NCI-H510A treated with DMSO at 0.1 percent for 48 hours (cell line): ENCODE data around the gene E4F1.
A peak's percentile ranks its signal among the peaks of the same experiment; 100 is the strongest.
"Not testable (repeated sequence)": the region's sequence is repeated elsewhere in the genome, so short reads cannot be mapped to it uniquely, and the experiment has no call there.

Source experiments
- DNase-seq: peaks from one replicate; lab custom pipeline; 2025; lab: John Stamatoyannopoulos, UW

Gene E4F1

DNA sequence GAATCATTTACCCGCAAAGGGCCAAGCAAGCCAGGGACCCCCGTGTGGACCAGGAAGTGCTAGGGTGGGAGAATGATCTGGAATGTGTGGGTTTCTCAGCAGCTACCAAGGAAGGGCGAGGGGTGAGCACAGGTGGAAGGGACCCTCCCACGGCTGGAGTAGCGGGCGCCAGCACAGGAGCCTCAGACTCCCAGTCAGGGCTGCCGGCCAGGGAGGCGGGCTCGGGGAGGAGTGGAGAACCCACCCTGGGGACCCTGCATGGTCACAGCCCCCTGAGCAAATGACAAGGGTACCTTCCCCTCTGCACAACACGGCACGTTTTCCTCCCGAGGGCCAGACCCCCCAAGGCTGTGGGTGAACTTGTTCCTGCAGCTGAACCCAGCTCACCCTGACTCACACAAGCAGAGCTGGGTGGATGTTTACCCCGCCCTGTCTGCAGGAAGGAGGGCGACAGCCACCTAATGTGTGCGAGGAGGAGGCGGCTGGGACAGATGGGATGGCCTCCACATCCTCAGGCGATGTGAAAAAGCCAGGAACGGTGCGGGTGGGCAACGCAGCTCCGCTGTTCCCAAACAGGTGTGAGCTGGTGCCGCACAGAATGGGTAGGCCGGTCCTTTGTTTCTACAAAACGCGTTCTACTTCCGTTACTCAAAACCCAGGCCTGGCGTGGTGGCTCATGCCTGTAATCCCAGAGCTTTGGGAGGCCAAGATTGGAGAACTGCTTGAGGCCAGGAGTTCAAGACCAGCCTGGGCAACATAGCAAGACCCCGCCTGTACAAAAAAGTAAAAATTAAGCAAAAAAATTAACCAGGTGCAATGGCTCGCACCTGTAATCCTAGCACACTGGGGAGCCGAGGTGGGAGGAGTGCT lies 21.8 kb downstream of the E4F1 start:
- DNase-seq, result no peak

DNA sequence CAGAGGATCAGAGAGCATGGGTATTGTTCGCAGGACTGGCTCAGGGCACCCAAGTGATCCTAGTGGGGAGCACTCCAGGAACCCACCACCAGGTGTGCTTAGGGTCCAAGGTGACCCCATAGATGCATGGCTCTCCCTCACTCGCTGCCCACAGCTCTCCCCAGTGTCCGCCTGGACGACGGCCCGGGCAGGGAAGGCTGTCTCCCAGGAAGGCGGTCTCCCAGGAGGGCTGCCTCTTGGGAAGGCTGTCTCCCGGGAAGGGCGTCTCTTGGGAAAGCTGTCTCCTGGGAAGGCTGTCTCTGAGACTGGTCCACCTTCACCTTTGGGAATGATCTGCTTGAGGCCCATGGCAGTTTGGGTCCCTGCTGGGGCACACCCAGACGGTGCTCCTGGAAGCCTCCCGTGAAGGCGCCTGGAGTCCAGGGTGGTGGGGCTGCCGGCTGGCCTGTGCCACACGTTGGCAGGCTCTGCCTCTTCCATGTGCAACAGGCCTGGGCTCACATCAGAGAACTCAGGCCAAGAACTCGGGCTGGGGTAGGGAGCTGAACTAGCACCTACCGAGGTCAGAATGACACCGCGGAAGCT lies 23.0 kb downstream of the E4F1 start:
- DNase-seq, result no peak

DNA sequence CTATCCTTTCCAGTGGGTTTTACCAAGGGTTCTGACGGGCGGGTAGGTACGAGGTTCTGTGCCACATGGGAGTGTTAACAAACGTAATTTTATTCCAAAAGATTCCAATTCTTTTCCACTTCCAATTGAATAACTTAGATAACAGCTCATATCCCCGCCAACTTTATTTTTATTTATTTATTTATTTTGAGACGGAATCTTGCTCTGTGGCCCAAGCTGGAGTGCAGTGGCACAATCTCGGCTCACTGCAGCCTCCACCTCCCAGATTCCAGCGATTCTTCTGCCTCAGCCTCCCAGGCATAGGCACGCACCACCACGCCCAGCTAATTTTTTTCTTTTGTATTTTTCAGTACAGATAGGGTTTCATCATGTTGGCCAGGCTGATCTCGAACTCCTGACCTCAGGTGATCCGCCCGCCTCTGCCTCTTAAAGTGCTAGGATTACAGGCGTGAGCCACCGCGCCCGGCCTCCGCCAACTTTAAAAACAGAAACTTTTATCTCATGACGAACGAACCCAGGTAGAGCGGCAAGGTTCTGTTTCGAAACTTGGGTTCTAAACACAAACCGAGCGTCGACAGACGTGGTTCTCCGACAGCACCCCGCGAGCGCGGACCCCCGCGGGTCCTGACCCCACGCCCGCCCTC lies 27.4 kb downstream of the E4F1 start:
- DNase-seq, result peak; percentile 28

DNA sequence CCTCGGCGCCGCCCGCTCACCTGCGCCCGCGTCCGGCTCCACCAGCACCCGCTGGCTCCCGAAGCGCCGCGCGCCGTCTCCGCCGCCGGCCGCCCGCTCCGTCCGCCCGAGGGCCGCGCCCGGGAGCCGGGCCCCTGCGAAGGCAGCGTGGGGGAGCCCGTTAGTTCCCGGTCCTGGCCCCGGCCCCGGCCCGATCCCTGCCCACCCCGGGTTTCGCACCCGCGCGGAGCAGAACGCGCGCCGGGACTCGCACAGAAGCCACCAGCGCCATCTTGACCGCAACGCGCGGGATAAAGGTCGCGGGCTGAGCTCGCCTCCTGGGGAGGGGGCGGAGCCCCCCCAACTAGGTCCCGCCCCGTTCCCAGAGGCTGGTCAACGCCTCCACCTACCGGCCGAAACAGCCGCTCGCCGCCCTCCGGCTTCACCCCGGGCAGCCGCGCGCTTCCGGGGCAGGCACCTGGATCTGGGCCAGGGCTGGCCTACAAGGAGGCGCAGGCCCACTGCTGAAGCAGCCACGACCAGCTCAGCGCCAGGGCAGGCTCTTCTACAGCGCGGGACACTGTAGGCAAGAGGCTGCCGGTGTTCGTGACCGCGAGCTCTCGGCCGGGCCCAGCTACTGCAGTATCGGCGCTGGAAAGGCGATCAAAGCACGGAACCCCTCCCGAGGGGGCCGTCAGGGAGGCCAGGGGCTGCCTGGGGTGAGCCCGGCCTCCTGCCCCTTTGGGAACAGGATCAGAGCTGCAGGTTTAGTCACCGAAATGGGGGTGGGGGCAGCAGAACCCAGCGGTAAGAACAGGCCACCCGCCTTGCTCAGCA lies 28.1 kb downstream of the E4F1 start, which contains the start of gene ECI1:
Gene ECI1, minus strand, starts transcription at position 292 of the 816 bp plus-strand sequence. Its CDS starts 21 bp downstream, at position 271.
- peak; percentile 83 for DNase-seq

DNA sequence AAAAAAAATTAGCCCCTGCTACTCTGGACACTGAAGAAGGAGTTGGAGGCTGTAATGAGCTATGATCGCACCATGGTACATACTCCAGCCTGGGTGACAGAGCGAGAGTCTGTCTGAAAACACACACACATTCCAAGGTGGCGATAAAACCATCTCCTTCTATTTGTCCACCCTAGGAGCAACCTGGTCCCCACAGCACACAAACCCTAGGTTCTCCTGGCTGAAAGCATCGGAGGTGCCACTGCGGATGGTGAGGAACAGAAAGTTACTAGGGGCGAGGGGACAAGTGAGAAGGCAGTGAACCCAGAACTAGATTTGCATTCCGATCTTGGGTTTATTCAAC lies 29.4 kb downstream of the E4F1 start:
- DNase-seq, result no peak

DNA sequence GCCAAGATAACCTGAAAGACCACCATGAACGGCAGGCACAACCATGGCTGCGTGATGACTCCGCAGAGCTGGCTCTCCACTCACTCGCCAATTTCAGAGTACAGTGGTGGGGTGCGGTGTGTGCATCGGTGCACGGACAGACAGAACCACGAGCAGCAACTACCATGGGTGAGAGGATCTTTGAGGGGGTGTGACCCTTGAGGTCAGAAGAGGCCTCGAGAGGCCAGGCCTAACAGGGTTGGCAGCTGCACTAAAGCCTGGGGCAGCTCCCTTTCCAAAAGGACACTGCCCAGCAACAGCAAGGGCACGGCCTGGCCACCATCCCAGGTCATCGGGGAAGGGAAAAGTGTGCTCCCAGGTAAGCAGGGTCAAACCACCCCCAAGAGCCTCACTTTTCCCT lies 29.9 kb downstream of the E4F1 start:
- DNase-seq, result no peak

DNA sequence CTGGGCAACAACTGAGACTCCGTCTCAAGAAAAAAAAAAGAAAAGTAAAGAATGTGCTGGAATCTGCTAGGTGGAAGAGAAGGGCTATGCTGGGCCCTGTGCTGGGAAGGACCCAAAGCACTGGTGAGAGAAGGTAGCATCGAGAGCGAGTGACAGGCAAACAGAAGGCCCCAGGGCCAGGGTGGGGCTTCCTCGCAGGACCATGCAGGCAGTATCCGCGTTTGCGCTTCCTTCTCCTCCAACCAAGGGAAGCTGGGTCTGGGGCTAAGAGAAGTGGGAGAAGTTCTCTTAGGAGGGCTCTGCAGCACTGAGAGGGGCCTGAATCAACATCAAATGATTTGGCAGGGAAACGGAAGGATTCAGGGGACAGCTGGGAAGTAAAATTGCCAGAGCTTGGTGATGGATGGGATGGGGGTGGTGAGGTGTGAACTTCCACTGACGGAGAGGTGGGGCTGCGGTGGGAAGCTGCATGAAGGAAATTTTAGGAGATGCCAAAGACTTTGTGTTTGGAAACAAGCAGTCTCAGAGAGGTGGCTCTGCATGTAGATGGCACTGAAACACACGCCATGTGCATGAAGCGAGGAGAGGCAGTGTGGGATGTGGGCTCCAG lies 33.2 kb downstream of the E4F1 start:
- no peak for DNase-seq

DNA sequence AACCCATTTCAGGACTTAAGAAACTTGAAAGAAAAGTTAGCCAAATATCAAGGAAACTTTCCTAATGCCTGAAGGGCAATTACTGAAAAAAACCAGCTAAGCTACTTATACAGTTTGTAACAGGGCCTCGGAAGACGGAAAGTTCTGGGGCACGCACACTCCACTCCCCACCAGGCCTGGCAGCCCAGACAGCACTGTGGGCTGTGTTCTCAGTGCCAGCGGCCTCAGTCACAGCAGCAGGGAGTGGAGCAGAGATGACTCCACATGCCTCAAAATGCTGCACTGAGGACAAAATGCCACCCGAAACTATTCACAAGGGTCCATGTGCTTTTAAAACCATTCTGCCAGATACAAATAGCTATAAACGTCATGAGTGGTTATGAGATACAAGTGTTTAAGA lies 34.3 kb downstream of the E4F1 start:
- no peak for DNase-seq

DNA sequence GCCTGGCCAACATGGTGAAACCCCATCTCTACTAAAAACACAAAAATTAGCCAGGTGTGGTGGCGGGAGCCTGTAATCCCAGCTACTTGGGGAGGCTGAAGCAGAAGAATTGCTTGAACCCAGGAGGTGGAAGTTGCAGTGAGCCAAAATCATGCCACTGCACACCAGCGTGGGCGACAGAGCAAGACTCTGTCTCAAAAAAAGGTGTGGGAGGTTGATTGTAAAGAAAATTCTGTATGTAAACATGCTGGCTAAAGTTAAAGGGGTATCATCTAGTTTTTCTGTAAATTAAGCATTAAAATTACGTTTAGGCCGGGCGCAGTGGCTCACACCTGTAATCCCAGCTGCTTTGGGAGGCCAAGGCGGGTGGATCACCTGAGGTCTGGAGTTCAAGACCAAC lies 35.1 kb downstream of the E4F1 start:
- not testable (repeated sequence) for DNase-seq

DNA sequence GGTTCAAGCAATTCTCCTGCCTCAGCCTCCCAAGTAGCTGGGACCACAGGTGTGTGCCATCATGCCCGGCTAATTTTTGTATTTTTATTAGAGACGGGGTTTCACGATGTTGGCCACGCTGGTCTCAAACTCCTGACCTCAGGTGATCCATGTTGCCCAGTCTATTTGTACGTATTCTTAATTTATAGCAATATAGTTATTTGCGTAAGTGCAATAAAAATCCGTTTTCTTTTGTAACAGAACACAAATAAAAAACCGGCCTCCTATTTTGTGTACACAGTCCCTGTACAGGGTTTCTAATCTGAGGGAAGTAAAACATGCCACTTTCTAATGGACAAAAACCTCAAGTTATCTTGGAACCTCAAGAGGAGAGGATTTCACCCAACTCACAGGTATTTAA lies 36.9 kb downstream of the E4F1 start:
- no peak for DNase-seq

DNA sequence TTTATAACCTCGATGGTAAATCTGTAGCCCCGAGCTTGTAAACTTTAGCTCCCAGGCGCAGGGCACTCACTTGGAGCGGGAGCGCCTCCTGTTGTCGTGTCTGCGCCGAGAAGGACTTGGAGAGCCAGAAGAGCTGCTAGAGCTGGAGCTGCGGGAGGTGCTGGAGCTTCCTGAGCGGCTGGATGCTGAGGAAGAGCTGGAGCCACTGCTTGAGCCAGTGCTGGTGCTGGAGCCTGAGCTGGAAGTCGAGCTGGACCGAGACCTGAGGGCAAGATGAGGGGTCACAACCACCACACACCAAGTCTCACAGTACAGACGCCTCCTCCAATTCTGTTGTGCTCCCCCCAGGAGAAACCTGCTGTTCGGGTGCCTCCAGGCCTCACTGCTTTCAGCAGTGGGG lies 39.6 kb downstream of the E4F1 start:
- not testable (repeated sequence) for DNase-seq

DNA sequence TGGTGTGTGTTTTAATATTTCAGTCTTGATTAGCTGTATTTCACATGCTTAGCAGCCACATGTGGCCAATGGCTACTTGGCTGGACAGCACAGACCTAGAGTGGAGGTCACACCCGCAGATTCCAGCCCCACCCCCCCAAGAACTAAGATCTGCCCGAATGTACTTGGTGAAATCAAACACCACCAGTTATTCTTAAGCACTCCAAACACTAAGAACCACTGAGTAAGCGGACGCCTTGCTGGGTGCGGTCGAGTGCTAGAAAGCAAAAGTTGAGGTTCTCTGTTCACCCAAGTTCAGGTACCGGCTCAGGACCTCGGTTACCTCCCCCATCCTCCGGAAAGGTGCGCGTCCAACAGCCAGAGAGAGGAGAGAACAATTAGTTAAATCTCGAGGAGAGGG lies 43.5 kb downstream of the E4F1 start:
- not testable (repeated sequence) for DNase-seq

DNA sequence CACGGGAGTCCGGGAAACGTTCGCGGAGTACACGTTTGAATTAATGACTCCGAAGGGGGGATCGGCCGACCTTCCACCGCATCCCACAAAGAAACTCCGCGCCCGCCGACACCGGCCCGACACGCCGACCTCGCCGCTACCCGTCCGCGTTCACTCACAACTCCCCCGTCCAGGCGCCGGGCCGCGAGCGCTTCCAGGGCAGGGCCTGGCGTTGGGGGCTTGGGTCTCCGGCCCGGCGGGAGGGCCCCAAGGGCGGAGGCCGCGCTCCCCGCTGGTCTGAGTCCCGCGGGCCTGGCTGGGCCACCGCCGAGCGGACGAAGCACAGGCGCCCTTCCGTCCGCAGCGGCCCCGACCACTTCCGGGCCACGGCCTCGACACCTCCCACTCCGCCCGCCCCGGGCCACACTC lies 44.1 kb downstream of the E4F1 start:
- not testable (repeated sequence) for DNase-seq

DNA sequence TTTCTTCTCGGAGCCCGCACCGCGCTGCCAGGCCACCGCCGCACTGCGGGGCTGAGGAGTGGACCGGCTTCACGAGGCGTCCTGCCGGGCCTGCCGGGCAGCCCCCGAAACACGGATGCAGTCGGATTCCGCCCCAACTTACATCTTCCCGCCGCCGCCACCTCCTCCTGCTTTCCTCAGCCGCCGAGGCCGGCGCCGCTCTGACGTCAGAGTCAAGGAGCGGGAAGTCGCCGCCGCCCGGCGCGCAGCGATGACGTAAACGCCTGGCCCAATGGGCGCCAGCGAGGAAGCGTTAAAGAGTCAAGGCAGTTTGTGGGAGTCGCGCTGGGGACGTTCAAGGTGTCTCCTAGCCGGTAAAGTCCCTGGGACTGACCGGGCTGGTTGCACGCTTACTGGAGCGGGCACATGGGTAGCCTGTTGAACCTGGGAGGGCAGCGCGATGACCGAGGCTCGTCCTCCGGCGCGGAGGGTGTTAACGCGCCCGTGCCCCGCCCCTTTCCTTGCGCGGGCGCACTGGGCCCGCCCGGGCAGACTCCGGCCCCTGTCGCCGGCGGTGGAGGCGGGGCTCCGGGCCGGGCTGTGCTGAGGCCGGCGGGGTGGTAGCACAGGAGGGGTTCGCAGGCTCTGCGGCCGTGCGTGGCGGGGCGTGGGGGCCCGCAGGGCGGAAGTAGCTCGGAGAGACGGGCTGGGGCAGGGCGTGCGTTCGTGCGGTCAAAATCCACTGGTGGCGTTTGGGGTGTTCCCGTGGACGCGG lies 44.7 kb downstream of the E4F1 start, which contains the start of gene RNPS1:
Gene RNPS1, minus strand, starts transcription at position 214 of the 754 bp plus-strand sequence. CDS start 3,483 bp downstream, outside the sequence.
- peak; percentile 89 for DNase-seq

DNA sequence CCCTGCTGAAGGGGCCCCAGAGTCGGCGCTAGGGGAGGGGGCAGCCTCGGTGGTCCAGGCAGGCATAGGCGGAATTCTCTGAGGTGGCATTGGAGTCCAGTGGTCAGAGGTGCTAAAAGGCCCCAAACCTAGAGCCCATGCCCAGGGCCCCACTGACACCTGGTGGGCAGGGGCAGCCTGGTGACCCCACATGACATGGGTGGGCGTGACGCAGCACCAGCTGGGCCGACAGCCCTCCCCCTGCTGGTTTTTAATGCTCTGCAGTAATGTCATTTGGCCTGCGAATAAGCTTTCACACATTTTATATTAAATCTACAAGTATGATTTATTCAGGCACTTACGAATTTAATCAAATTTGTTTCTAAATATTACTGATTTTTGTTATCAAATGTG lies 46.7 kb downstream of the E4F1 start:
- no peak for DNase-seq

DNA sequence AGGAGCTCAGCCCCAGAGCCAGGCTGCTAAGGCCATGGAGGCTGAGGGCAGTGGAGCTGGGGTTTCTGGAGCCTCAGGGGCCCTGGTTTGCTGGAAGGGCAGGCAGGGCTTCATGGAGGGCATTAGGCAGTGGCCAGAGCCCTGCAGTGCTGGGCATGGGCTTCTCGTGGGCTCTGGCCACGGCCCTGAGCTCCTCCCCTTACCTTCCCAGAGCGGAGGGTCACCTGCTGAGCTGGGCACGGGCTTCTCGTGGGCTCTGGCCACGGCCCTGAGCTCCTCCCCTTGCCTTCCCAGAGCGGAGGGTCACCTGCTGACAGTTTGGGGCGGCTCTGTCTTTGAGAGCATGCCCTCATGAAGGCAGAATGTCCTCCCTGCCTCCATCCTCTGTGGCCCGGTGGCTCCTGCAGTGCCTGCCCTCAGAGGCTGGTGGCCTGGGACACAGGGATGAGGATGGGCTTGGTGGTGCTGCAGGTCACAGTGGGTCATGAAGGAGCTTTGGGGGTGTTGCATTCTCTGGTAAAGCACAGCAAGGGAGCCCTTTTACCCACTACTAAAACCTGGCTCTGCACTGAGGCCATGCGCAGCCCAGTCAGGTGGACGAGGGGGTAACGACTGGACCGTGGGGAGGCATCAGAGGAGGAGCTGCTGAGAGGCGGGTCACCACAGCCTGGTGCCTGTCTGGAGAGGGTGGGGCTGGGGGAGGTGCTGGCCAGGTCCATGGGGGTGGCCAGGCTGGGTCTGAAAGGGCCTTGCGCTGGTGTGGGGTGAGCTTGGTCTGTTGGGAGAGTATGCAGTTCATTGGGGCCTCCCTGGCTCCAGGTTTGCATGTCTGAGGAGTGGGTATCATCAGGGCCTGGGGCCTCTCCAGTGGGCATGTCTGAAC lies 47.4 kb downstream of the E4F1 start:
- DNase-seq, result no peak

DNA sequence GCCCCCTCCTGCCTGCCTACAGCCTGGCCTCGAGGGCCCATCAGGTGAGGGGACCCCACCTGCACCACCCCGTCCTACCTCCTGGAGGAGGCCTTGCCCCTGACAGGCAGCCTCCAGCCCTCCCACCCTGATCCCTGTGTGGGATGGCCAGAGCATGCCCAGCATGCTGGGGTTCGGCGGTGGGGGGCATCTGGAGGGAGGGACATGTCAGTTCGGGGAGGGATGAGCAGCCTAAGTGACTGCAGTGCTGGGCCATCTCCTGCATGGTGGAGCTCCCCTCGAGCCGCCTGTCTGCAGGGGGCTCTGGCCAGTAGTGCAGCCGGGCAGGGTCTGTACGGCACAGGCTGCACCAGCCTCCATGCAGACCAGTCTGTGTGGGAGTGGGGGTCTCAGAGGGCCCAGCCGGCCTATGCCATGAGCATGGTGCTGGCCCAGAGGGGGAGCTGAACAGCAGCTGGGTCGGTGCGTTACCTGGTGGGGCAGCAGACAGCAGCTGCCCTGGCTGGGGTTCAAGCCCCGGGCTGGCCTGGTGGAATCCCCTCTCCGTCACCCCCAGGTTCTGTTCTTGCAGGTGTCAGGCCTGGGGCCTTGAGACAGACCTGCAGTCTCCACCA lies 48.6 kb downstream of the E4F1 start:
- no peak for DNase-seq

DNA sequence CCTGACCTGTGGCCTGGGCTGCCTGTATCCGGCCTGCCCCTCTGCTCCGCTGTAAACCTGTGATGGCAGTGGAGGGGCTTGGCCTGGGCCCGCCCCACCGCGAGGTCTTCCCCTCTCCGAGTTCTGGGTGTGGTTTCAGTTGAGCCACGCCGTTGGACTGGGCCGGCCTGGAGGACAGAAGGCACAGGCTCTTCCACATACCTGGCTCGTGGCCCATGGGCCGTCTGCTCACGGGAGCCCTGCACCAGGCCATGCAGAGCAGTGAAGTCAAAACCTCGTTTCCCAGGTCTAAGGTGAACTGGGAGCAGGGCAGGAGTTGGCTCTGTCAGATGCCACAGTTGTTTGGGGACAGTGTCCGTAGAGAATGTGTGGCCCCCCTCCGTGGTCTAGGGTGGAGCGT lies 50.1 kb downstream of the E4F1 start:
- DNase-seq, result no peak

DNA sequence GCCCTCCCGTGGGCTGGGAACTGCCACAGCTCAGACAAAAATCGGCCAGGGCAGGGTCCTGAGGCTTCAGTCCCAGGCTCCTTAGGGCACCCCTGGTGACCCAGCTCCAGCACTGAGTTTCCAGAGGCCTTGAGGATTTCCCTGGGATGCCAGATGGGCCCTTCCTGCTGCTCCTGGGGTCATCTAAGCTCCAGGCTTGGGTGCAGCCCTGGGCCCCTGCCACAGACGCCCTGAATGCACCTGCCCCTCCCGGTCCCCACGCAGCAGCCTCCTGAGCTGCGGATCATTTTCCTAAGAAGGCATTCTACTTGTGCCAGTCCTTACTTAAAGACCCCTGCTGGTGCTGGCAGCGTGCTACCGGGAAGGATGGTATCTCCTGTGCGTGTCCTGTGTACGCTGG lies 50.5 kb downstream of the E4F1 start:
- DNase-seq, result no peak
